ENCODE data around the gene CBFA2T3.

Gene CBFA2T3

GRCh38 chr16:88885693-88886280, 91.2 kb downstream of the CBFA2T3 start:
- DNase-seq, result no peak

GRCh38 chr16:88884569-88885271, 92.3 kb downstream of the CBFA2T3 start:
- no peak for DNase-seq

GRCh38 chr16:88883946-88884345, 93.1 kb downstream of the CBFA2T3 start:
- no peak for DNase-seq

- no peak for DNase-seq
Measured at GRCh38 chr16:88883117-88883895, 93.7 kb downstream of the CBFA2T3 start.

GRCh38 chr16:88882358-88883030, 94.5 kb downstream of the CBFA2T3 start:
- DNase-seq, result no peak

- no peak for DNase-seq
Measured at GRCh38 chr16:88881675-88882357, 95.2 kb downstream of the CBFA2T3 start.

- DNase-seq, result no peak
Measured at GRCh38 chr16:88881007-88881615, 95.9 kb downstream of the CBFA2T3 start.

- DNase-seq, result no peak
Measured at GRCh38 chr16:88880226-88881006, 96.6 kb downstream of the CBFA2T3 start.

- no peak for DNase-seq
Measured at GRCh38 chr16:88879788-88880055, 97.3 kb downstream of the CBFA2T3 start.

GRCh38 chr16:88878967-88879787, 97.8 kb downstream of the CBFA2T3 start:
- DNase-seq, result no peak

- no peak for DNase-seq
Measured at GRCh38 chr16:88878356-88878755, 98.7 kb downstream of the CBFA2T3 start.

GRCh38 chr16:88877564-88878289, 99.3 kb downstream of the CBFA2T3 start:
- DNase-seq, result no peak

GRCh38 chr16:88876942-88877526, 100.0 kb downstream of the CBFA2T3 start:
- no peak for DNase-seq

GRCh38 chr16:88875703-88876234, 101.2 kb downstream of the CBFA2T3 start:
- DNase-seq, result no peak

GRCh38 chr16:88874938-88875599, 101.9 kb downstream of the CBFA2T3 start:
- no peak for DNase-seq

GRCh38 chr16:88872650-88873331, 104.2 kb downstream of the CBFA2T3 start:
- no peak for DNase-seq

GRCh38 chr16:88871730-88872416, 105.1 kb downstream of the CBFA2T3 start:
- no peak for DNase-seq

- DNase-seq, result no peak
Measured at GRCh38 chr16:88871349-88871702, 105.7 kb downstream of the CBFA2T3 start.

Data from COR-L47 (cell line).